GM12878 (cell line): ENCODE measurements around the gene PROZ. TPM values are rescaled to one million over a fixed set of nuclear protein-coding genes. Genes with fewer than 3 reads are reported as not detected.

ENCODE experiments used
- ATAC-seq: fragments of 200-7000 bp; cut with Tn5 transposase; 3 replicates; pipeline ENCODE4 v1.9.1; 2020; ENCODE audit warnings: mild to moderate bottlenecking, moderate library complexity
- BruUV-seq: library from RNA; stranded (reverse); fragments of 400-500 nt; replicated peaks from 2 replicates; lab custom pipeline; 2021; lab: Mats Ljungman, UMichigan
- CTCF ChIA-PET: fragments of 300-600 bp; sonication (Branson Sonifier 250); formaldehyde crosslinking; extraction: SDS; loops from one replicate; lab custom pipeline; 2021; ENCODE audit warnings: inconsistent platforms; lab: Yijun Ruan, JAX
- POLR2A ChIA-PET: fragments of 350-600 bp; formaldehyde crosslinking; extraction: SDS; loops from one replicate; lab custom pipeline; 2021; ENCODE audit warnings: inconsistent platforms; lab: Charles Lee
- RAD21 ChIA-PET: fragments of 300-600 bp; sonication (Branson Sonifier 250); formaldehyde crosslinking; loops from one replicate; lab custom pipeline; 2023; ENCODE audit warnings: antibody characterized with exemption; ENCODE audit not compliant: unreplicated experiment; lab: Charles Lee
- SMC1A ChIA-PET: fragments of 300-600 bp; sonication (Branson Sonifier 250); formaldehyde crosslinking; loops from one replicate; lab custom pipeline; 2023; ENCODE audit not compliant: unreplicated experiment, uncharacterized antibody; lab: Charles Lee
- DNase-seq: peaks from one replicate; pipeline ENCODE4 v3.0.0-alpha.2; 2011; ENCODE audit warnings: low read depth, low spot score
- FAIRE-seq: peaks from 3 replicates; lab custom pipeline; 2011; peaks lifted over from hg19 to GRCh38; lab: Jason Lieb, UNC
- H2AFZ ChIP-seq: 2 replicates; pipeline ENCODE4 v1.6.0; 2011; ENCODE audit warnings: low read depth, low read length, control low read depth; ENCODE audit not compliant: control insufficient read depth
- H3K27ac ChIP-seq: 2 replicates; pipeline ENCODE4 v1.5.1; 2011; ENCODE audit warnings: control low read depth; ENCODE audit not compliant: control insufficient read depth, insufficient read depth
- H3K27me3 ChIP-seq, 2 experiments: replicated peaks in 1 of 2; 2 replicates each; pipeline versions ENCODE4 v1.6.0 to v1.6.1; 2011; ENCODE audit warnings: low read length in 1 of 2; ENCODE audit not compliant: control insufficient read depth in 2 of 2, insufficient read depth in 2 of 2
- H3K36me3 ChIP-seq, 2 experiments: 2 replicates each; pipeline ENCODE4 v1.5.1; 2011; ENCODE audit warnings: low read length in 1 of 2; ENCODE audit not compliant: control insufficient read depth in 2 of 2, insufficient read depth in 2 of 2
- H3K4me1 ChIP-seq: 2 replicates; pipeline ENCODE4 v1.6.1; 2011; ENCODE audit warnings: mild to moderate bottlenecking, low read length, moderate library complexity, mixed read lengths; ENCODE audit not compliant: control insufficient read depth, insufficient read depth
- H3K4me2 ChIP-seq: 2 replicates; pipeline ENCODE4 v1.6.0; 2011; ENCODE audit warnings: control low read depth; ENCODE audit not compliant: control insufficient read depth, insufficient read depth
- H3K4me3 ChIP-seq: fragments of 200-600 bp; sonication (generic); 2 replicates; pipeline ENCODE4 v1.5.1; 2016
- H3K79me2 ChIP-seq: 2 replicates; pipeline ENCODE4 v1.6.0; 2011; ENCODE audit warnings: low read length; ENCODE audit not compliant: control insufficient read depth, insufficient read depth
- H3K9ac ChIP-seq: 2 replicates; pipeline ENCODE4 v1.8.0; 2011; ENCODE audit warnings: low read length, control low read depth, mixed read lengths; ENCODE audit not compliant: control insufficient read depth, insufficient read depth
- H3K9me3 ChIP-seq: replicated peaks from 3 replicates; pipeline ENCODE4 v1.5.1; 2011; ENCODE audit warnings: mild to moderate bottlenecking, low read length; ENCODE audit not compliant: control insufficient read depth, insufficient read depth
- H4K20me1 ChIP-seq: 2 replicates; pipeline ENCODE4 v1.6.0; 2011; ENCODE audit not compliant: control insufficient read depth, insufficient read depth
- ASH2L ChIP-seq: fragments of 300-600, 200-600 bp; sonication (generic); IDR thresholded peaks from 2 replicates; pipeline ENCODE4 v1.6.1; 2017; ENCODE audit warnings: low read depth, mild to moderate bottlenecking, borderline replicate concordance
- BACH1 ChIP-seq: fragments of 450-650 bp; IDR thresholded peaks from 2 replicates; pipeline ENCODE4 v1.6.1; 2017; ENCODE audit warnings: mild to moderate bottlenecking, borderline replicate concordance
- EP300 ChIP-seq, 2 experiments: fragments of 150-350 bp in 1 of 2; IDR thresholded peaks; 2 replicates each; pipeline ENCODE4 v1.6.1; 2011 to 2012; ENCODE audit warnings: low read depth in 2 of 2, low read length in 2 of 2, borderline replicate concordance in 1 of 2, improper control_type of control experiment in 1 of 2, inconsistent platforms in 1 of 2; ENCODE audit not compliant: control insufficient read depth in 1 of 2
- FOS ChIP-seq: IDR thresholded peaks from 3 replicates; pipeline ENCODE4 v1.6.1; 2011; ENCODE audit warnings: borderline replicate concordance; ENCODE audit not compliant: insufficient read length; ENCODE audit errors: extremely low read depth
- FOXK2 ChIP-seq: fragments of 450-650 bp; IDR thresholded peaks from 2 replicates; pipeline ENCODE4 v1.6.1; 2017; ENCODE audit warnings: mild to moderate bottlenecking, moderate library complexity
- FOXM1 ChIP-seq: IDR thresholded peaks from 2 replicates; pipeline ENCODE4 v1.6.1; 2012; ENCODE audit warnings: low read depth, mild to moderate bottlenecking, inconsistent platforms, low read length, moderate library complexity
- KDM1A ChIP-seq: fragments of 200-600 bp; sonication (generic); IDR thresholded peaks from 2 replicates; pipeline ENCODE4 v1.6.1; 2016; ENCODE audit warnings: borderline replicate concordance
- KLF5 ChIP-seq: fragments of 450-650 bp; IDR thresholded peaks from 2 replicates; pipeline ENCODE4 v1.6.1; 2014; ENCODE audit warnings: mild to moderate bottlenecking; ENCODE audit not compliant: partially characterized antibody
- MYB ChIP-seq: fragments of 150-350 bp; IDR thresholded peaks from 2 replicates; pipeline ENCODE4 v1.6.1; 2014; ENCODE audit warnings: mild to moderate bottlenecking, low read depth, low read length, borderline replicate concordance
- POLR2A ChIP-seq: IDR thresholded peaks from 2 replicates; pipeline ENCODE4 v1.6.1; 2011; ENCODE audit warnings: low read depth, mild to moderate bottlenecking, low read length
- RELA ChIP-seq: fragments of 450-650 bp; IDR thresholded peaks from 2 replicates; pipeline ENCODE4 v1.8.0; 2014; ENCODE audit warnings: borderline replicate concordance; ENCODE audit not compliant: partially characterized antibody
- RUNX3 ChIP-seq: IDR thresholded peaks from 2 replicates; pipeline ENCODE4 v1.6.1; 2012; ENCODE audit warnings: low read length, inconsistent platforms
- SREBF1 ChIP-seq: IDR thresholded peaks from 2 replicates; pipeline ENCODE4 v1.6.1; 2012; ENCODE audit warnings: mild to moderate bottlenecking, low read length
- TBL1XR1 ChIP-seq: IDR thresholded peaks from 2 replicates; pipeline ENCODE4 v1.6.1; 2012; ENCODE audit warnings: low read depth, low read length, improper control_type of control experiment
- TCF12 ChIP-seq: IDR thresholded peaks from 2 replicates; pipeline ENCODE4 v1.6.1; 2011; ENCODE audit warnings: low read depth, mild to moderate bottlenecking, low read length
- ZNF207 ChIP-seq: fragments of 450-650 bp; IDR thresholded peaks from 2 replicates; pipeline ENCODE4 v1.6.1; 2014; ENCODE audit warnings: antibody characterized with exemption, mild to moderate bottlenecking, borderline replicate concordance
- WGBS: methylation state at CpG from one replicate; pipeline ENCODE4 v1.1.6; 2016; ENCODE audit warnings: low lambda C conversion rate; ENCODE audit not compliant: insufficient replicate concordance, insufficient coverage; ENCODE audit errors: missing lambda C conversion rate; 5-methylcytosine and 5-hydroxymethylcytosine counted together
- in situ Hi-C: fragments of 300-500 bp; cut with MboI; formaldehyde crosslinking; loops from 9 replicates; pipeline ENCODE4 v1.14.3; 2018; ENCODE audit warnings: mixed read lengths
- intact Hi-C: fragments of 100-400 bp; cut with micrococcal nuclease; formaldehyde crosslinking; loops from one replicate; pipeline ENCODE4 v1.14.2; 2022; ENCODE audit not compliant: unreplicated experiment
- polyA plus RNA-seq, 11 experiments: library from polyadenylated mRNA; depleted of rRNA in 4 of 11; unstranded in 6 of 11; stranded (reverse) in 5 of 11; fragments of >200 nt; fragmentation: Nextera tagmentation in 4 of 11; fragmentation: Illumina TruSeq in 1 of 11; extraction: Ambion mirVana in 4 of 11; extraction: Trizol in 1 of 11; gene quantifications; 1 replicate in 1 of 11; 2 replicates in 10 of 11; pipeline versions ENCODE4 v1.2.1 to v1.2.3, GENCODE V29; 2011 to 2016; ENCODE audit warnings: inconsistent platforms in 2 of 11, missing spikeins in 2 of 11, low read depth in 1 of 11
- total RNA-seq, 4 experiments: library from RNA; depleted of rRNA in 3 of 4; stranded (reverse); fragments of >200 nt in 3 of 4; fragmentation: Illumina TruSeq in 1 of 4; extraction: Trizol in 1 of 4; gene quantifications; 2 replicates each; pipeline versions ENCODE4 v1.2.1 to v1.2.3, GENCODE V29; 2013 to 2021
- TF ChIP-seq, protein P1 (sequence below): fragments of 450-650 bp; IDR thresholded peaks from 2 replicates; pipeline ENCODE4 v1.6.1; 2017; ENCODE audit warnings: mild to moderate bottlenecking, moderate library complexity
- TF ChIP-seq, protein P2 (sequence below): IDR thresholded peaks from 2 replicates; pipeline ENCODE4 v1.6.1; 2011; ENCODE audit warnings: low read depth, low read length, improper control_type of control experiment, borderline replicate concordance
- TF ChIP-seq, protein P3 (sequence below): IDR thresholded peaks from 2 replicates; pipeline ENCODE4 v1.6.1; 2012; ENCODE audit warnings: low read depth, low read length, improper control_type of control experiment

PROZ gene
- total and polyA plus RNA-seq, 10 of the 15 experiments (the other 5 are each of a cell fraction or from before 2014, with no cell fraction given) = 0.07 to 0.24 (median 0.21) TPM; not detected in 7

DNA sequence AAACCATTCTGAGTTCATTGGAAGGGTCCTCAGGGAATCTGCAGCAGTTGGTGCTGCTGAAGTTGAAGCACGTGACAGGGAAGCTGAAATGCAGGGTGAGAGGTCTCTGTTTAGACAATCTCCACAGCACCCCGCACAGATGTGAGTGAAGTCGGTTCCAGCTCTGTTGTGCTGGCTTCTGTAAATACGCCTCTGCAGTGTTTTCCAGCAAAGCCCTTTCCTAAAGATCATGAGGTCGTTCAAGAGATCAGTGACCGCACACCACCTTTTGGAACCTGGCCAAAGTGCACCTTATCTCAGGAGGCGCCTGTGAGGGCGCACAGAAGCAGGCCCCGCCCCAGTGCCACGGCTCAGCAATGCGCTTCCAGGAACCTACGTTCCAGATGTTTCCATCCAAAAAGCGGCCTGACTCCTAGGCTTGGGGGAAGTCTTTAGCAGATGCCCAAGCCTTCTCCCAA, 61.7 kb downstream of the PROZ start:
- 94% methylated on average over 13 of the region's 13 CpGs for WGBS
- H2AFZ ChIP-seq = no peak overlapping the region
- RAD21 ChIA-PET = no interaction called here
- POLR2A ChIA-PET = no interaction called here
- BruUV-seq = no TSS peak
- H3K27ac ChIP-seq = no peak overlapping the region
- no peak overlapping the region for H3K4me3 ChIP-seq
- H3K4me1 ChIP-seq = peaks cover 4% of the 10 kb centered on the region
- TF ChIP-seq FOS = no peak
- TF ChIP-seq, protein P1, sequence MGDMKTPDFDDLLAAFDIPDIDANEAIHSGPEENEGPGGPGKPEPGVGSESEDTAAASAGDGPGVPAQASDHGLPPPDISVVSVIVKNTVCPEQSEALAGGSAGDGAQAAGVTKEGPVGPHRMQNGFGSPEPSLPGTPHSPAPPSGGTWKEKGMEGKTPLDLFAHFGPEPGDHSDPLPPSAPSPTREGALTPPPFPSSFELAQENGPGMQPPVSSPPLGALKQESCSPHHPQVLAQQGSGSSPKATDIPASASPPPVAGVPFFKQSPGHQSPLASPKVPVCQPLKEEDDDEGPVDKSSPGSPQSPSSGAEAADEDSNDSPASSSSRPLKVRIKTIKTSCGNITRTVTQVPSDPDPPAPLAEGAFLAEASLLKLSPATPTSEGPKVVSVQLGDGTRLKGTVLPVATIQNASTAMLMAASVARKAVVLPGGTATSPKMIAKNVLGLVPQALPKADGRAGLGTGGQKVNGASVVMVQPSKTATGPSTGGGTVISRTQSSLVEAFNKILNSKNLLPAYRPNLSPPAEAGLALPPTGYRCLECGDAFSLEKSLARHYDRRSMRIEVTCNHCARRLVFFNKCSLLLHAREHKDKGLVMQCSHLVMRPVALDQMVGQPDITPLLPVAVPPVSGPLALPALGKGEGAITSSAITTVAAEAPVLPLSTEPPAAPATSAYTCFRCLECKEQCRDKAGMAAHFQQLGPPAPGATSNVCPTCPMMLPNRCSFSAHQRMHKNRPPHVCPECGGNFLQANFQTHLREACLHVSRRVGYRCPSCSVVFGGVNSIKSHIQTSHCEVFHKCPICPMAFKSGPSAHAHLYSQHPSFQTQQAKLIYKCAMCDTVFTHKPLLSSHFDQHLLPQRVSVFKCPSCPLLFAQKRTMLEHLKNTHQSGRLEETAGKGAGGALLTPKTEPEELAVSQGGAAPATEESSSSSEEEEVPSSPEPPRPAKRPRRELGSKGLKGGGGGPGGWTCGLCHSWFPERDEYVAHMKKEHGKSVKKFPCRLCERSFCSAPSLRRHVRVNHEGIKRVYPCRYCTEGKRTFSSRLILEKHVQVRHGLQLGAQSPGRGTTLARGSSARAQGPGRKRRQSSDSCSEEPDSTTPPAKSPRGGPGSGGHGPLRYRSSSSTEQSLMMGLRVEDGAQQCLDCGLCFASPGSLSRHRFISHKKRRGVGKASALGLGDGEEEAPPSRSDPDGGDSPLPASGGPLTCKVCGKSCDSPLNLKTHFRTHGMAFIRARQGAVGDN = no peak
- no peak for TF ChIP-seq TCF12
- no peak for TF ChIP-seq ASH2L
- TF ChIP-seq RUNX3 = no peak
- TF ChIP-seq, protein P2, sequence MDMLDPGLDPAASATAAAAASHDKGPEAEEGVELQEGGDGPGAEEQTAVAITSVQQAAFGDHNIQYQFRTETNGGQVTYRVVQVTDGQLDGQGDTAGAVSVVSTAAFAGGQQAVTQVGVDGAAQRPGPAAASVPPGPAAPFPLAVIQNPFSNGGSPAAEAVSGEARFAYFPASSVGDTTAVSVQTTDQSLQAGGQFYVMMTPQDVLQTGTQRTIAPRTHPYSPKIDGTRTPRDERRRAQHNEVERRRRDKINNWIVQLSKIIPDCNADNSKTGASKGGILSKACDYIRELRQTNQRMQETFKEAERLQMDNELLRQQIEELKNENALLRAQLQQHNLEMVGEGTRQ = no peak
- TF ChIP-seq BACH1 = no peak
- no peak for TF ChIP-seq POLR2A
- no peak for TF ChIP-seq KDM1A
- no peak for TF ChIP-seq TBL1XR1
- no peak for TF ChIP-seq SREBF1
- TF ChIP-seq MYB = no peak
- TF ChIP-seq ZNF207 = no peak
- no peak for TF ChIP-seq FOXK2
- no peak for TF ChIP-seq EP300 (IDR thresholded peaks at IDR 0.05; ENCODE audit: borderline replicate concordance in 1 of 2, control insufficient read depth in 1 of 2, low read depth in 2 of 2, low read length in 2 of 2)
- TF ChIP-seq FOXM1 = no peak
- no peak for TF ChIP-seq KLF5
- TF ChIP-seq, protein P3, sequence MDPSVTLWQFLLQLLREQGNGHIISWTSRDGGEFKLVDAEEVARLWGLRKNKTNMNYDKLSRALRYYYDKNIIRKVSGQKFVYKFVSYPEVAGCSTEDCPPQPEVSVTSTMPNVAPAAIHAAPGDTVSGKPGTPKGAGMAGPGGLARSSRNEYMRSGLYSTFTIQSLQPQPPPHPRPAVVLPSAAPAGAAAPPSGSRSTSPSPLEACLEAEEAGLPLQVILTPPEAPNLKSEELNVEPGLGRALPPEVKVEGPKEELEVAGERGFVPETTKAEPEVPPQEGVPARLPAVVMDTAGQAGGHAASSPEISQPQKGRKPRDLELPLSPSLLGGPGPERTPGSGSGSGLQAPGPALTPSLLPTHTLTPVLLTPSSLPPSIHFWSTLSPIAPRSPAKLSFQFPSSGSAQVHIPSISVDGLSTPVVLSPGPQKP = no peak
- no peak for TF ChIP-seq RELA
- 0 out of 2 replicates have a peak, but pooled peaks cover 10% of the 10 kb centered on the region for H4K20me1 ChIP-seq
- intact Hi-C loops = no loop called here
- H3K4me2 ChIP-seq = no peak overlapping the region
- no peak overlapping the region for H3K9ac ChIP-seq
- no peaks in the 10 kb centered on the region for H3K27me3 ChIP-seq
- DNase-seq = no peak
- no peak for ATAC-seq
- in situ Hi-C loops = no loop called here
- SMC1A ChIA-PET = no interaction called here
- no peak for FAIRE-seq
- no peaks in the 10 kb centered on the region for H3K9me3 ChIP-seq
- peaks cover 16 to 21% of the 10 kb centered on the region in 2 experiments for H3K36me3 ChIP-seq
- CTCF ChIA-PET = no interaction called here
- H3K79me2 ChIP-seq = peaks cover 26% of the 10 kb centered on the region
